Posterior cingulate gyrus (tissue), 11 donors: ENCODE data around the gene HIVEP1.
"Not testable (repeated sequence)": the region's sequence is repeated elsewhere in the genome, so short reads cannot be mapped to it uniquely, and the experiment has no call there.

ENCODE experiments used
- DNase-seq, 10 donors: peaks; one replicate each; pipeline versions ENCODE4 v3.0.0 to v3.0.0-alpha.2; 2020 to 2021; ENCODE audit warnings: mixed read lengths in 3 of 10
- intact Hi-C: fragments of 100-400 bp; cut with DNase I; formaldehyde crosslinking; loops from one replicate; pipeline ENCODE4 v1.15.1; 2023

HIVEP1 gene

DNA sequence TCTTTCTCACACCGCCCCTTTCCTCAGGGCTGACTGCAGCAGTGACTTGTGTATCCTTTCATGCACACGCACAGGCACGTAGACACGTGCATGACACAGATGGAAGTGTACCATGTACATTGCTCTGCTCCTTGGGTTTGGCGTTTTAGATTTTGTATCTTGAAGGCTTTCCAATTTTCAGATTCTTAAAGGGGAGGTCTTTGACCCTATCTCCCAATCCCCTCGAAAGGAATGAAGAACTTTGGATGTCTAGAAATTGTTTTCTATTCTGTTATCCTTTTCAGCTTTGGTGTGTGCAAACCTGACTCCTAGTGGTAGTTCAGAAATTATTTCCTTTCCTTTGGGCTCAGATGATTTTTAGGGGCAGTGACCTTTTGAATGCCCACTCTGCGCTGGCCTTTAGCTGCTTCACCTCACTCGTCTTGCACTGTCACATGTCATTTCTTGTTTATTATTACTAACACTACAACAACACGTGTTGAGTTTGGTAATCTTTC is 63.0 kb downstream of the HIVEP1 start:
- intact Hi-C loops = no loop called here
- no peak for DNase-seq

DNA sequence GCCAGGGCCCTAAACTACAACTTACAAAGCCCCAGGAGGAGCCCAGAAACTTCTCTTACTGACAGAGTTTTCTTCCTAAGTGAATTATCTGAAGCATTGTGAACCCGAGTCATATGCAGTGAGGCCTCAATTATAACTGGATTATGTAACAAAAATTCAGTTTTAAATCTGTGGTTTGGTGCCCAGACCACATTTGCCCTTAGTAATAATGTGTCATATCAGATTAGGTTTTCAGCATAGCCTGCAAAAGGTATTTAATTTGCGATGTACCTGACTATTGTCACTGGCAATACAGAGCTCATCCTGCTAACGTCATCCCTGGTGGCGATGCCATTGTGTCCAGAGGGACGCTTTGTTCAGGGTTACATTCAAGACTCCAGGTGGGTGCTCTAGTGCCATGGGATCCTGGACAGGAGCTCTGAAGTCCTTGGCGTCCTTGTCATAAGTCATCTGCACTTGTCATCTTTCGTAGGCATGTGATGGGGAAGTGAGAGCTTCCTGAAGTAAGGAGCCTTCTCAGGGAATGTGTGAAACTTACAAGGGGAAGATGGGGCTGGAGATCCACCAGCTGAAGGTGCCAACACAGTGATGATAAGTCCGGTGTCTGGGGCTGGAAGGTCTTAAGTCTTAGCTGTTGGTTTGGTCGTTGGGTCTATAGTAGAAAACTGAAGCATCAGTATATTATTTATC is 65.1 kb downstream of the HIVEP1 start:
- intact Hi-C loops = no loop called here
- no peak for DNase-seq

- DNase-seq = no peak
- intact Hi-C loops = no loop called here
These were observed 65.9 kb downstream of the HIVEP1 start for GRCh38 chr6:12078014-12078413.

DNA sequence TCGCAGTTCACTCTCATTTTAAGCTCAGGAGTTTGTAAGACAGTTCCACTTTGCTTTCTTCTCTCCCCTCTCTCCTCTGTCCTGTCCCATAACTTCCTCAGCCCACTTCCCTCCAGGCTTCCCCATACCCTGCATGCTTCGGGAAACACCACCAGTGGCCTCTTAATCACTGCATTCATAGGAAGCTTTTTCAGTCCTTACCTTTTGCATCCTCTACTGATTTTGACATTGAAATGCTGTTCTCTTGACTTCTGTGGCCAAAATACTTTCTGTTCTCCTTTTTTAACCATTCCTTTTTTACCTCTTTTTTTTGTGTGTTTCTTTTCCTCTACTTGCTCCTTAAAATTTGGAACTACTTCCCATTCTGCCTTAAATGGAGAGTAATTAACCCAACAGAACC is 69.7 kb downstream of the HIVEP1 start:
- DNase-seq = no peak
- intact Hi-C loops = no loop called here

DNA sequence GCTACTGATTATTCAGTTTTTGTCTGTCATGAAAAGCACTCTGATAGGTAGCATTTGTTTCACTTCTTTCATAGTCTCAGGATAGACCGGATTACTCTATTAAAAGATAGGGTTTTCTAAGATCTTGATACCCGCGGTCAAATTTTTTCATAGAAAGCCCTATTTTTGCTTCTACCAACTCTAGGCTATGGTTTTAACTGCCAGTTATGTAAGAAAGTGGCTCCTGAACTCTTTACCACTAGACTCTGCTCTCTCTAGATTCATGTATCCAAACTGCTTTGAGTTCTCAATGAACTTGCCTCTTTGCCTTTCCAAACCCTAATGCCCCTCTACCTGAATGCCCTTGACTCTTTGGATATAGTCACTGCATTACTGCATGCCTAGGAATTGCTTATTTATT is 70.3 kb downstream of the HIVEP1 start:
- no peak for DNase-seq
- intact Hi-C loops = no loop called here

GRCh38 chr6:12083302-12083701 is 71.2 kb downstream of the HIVEP1 start:
- no peak for DNase-seq
- intact Hi-C loops = no loop called here

DNA sequence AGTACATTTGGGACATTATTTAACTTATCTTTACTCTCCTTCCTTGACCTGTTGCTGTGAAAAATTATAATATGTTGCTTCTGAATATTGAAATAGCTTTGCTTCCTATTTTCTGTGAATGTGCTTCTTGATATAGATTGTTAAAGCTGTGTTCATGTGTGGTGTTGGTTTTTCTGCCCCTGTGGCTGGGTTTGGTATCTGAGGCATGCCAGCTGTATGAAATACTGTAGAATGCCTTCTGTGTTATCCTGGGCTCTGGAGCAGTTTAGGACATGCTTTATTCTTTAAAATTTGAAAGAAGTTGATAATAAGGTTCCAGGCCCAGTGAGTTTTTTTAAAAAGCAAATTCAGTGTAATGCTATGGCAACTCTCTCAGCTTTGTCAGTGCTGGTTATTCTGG is 71.7 kb downstream of the HIVEP1 start:
- intact Hi-C loops = no loop called here
- DNase-seq = no peak

- intact Hi-C loops = no loop called here
These were observed 72.6 kb downstream of the HIVEP1 start for GRCh38 chr6:12084681-12085080.

DNA sequence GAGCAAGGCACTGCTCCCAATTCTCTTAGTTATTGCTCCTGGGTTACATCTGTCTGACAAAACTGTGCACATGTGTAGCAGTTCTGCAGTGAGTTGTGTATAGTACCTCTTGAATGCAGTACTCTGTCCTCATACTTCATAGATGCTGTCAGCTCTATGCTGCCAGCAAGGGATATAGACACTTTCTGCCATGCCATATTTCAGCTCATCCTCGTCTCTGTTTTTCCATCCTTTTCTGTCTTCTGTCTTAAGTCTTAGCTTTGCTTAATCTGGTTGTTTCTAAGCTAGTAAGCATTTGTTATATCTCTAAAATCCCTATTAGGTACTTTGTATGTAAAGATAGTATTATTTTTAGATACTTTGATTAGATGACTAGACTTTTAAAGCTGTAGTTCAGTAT is 76.4 kb downstream of the HIVEP1 start:
- intact Hi-C loops = no loop called here
- DNase-seq = no peak

More at GRCh38 chr6:12084681-12085080, 72.6 kb downstream of the HIVEP1 start:
- no peak for DNase-seq

DNA sequence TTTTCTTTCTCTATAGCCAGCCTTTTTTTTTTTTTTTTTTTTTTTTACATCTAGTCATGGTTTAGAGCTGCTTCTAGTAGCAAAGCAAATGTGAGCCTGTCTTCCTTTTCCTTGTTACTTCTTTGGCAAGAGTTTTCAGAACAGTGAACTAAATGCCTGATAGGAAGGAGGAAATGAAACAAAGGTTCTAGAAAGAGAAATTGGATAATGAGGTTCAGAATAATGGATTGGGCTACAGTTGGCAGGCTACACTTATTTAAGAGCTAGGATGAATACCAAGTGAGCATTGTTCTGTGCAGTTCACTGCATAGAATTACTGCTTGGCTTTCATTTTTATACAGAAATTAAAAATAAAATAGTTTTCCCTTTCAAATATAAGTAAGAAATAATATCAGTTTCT is 78.6 kb downstream of the HIVEP1 start:
- DNase-seq = no peak
- intact Hi-C loops = no loop called here

GRCh38 chr6:12092762-12093161 is 80.7 kb downstream of the HIVEP1 start:
- intact Hi-C loops = no loop called here
- no peak for DNase-seq

GRCh38 chr6:12094689-12095088 is 82.6 kb downstream of the HIVEP1 start:
- no peak for DNase-seq
- intact Hi-C loops = no loop called here

- DNase-seq = no peak
- intact Hi-C loops = no loop called here
These were observed 84.2 kb downstream of the HIVEP1 start for GRCh38 chr6:12096342-12096741.

GRCh38 chr6:12097791-12098190 is 85.7 kb downstream of the HIVEP1 start:
- no peak for DNase-seq
- intact Hi-C loops = no loop called here

DNA sequence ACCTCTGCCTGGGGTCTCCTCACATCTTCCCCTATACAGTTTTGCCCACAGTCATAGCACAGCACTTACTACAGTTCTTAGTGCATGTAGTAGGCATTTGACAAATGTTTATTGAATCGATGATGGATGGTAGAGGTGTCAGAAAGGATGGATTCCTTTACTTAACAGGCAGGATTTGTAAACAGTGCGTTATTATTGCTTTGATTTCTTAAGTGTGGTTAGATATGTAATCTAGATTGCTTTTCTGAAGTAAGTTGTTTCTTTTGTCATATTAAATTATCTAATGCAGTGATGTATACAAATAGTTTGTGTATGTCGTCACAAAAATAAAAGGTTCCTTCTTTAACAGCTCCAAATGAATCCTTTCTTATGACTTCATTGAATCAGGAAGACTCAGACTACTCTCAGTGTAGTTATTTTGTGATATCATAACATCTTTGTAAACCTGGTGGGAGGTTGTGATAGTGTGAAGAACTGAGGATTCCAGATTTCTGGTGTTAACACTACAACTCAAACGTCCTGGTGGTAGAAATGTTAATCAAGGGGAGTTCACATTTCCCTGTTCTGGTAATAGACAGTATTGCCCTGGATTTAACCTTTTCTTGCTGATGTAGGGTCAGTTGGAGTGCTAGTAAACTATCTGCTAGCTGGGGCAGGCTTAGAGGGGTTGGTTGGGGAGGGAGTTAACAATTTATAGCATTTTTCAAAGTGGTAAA is 87.7 kb downstream of the HIVEP1 start:
- intact Hi-C loops = no loop called here
- DNase-seq = no peak

DNA sequence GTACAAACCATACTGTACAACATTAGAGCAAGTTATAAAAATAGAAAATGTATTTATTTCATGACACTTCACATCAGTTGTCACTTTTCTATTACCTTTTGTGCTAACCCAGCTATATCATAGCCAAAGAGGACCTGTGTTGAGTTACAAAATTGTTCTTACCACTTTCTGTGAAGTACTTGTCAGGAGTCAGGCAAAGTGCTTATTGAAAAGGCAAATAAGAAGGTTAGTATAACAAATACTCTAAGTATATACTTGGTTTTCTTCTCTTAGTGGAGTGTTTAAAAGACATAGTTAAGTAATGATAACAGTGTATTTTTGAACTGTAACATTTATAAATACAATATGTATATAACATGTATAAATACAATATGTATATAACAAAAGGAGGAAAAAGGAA is 88.9 kb downstream of the HIVEP1 start:
- no peak for DNase-seq

DNA sequence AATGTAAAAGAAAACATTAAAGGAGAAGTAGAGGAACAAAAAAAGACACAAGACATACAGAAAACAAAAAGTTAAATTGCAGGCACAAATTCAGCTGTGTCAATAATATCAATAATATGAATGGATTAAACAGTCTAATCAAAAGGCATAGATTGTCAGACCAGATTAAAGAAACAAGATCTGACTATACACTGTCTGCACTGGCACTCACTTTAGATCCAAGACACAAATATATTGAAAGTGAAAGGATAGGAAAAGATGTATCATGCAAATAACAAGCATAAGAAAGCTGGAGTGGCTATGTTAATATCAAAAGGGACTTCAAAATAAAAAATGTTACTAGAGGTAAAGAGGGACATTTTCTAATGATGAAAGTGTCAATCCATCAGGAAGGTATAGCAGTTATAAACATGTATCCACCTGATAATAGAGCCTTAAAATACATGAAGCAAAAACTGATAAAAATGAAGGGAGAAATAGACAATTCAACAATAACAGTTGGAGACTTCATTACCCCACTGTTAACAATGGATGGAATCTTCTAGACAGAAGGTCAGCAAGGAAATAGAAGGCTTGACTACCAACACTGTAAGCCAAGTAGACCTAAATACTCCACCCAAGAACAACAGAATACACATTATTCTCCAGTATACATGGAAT is 89.7 kb downstream of the HIVEP1 start:
- no peak for DNase-seq
- intact Hi-C loops = no loop called here

More for the DNA sequence above, 88.9 kb downstream of the HIVEP1 start:
- intact Hi-C loops = no loop called here

DNA sequence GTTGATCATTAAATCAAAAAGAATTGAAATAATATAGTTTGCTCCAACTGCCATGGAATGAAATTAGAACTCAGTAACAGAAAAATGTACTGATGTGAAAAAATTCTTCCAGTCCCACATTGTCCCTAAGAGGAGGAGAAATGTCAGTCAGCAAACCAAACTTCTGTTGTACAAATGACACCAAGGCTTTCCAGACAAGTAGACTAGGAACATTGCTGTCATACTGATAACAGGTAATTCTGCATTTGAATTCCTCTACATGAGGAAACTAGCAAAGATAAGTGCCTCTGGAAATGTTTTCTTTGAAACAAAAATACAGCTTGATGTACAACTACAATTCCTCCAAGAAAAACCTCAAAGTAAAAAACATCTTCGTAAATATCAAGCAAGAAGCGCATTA is 90.2 kb downstream of the HIVEP1 start:
- no peak for DNase-seq

GRCh38 chr6:12103158-12103557 is 91.0 kb downstream of the HIVEP1 start:
- intact Hi-C loops = no loop called here
- DNase-seq = no peak

More for the DNA sequence above, 90.2 kb downstream of the HIVEP1 start:
- intact Hi-C loops = no loop called here

- intact Hi-C loops = no loop called here
- no peak for DNase-seq
These were observed 93.2 kb downstream of the HIVEP1 start for GRCh38 chr6:12105271-12105670.

GRCh38 chr6:12108376-12108775 is 96.3 kb downstream of the HIVEP1 start:
- intact Hi-C loops = not testable (repeated sequence)
- DNase-seq = peak in 1 of 10 donors; percentile 77
